K562 (cell line): ENCODE measurements around the gene SLC35G2. TPM values are rescaled to one million over a fixed set of nuclear protein-coding genes. Genes with fewer than 3 reads are reported as not detected.
A peak's percentile ranks its signal among the peaks of the same experiment; 100 is the strongest.
"Not testable (repeated sequence)": the region's sequence is repeated elsewhere in the genome, so short reads cannot be mapped to it uniquely, and the experiment has no call there.

Experiments
- ATAC-seq: fragments of 200-7000 bp; cut with Tn5 transposase; 3 replicates; pipeline ENCODE4 v1.9.1; 2020; ENCODE audit warnings: moderate library complexity
- BruUV-seq: library from RNA; stranded (reverse); fragments of 400-500 nt; replicated peaks from 2 replicates; lab custom pipeline; 2021; lab: Mats Ljungman, UMichigan
- CTCF ChIA-PET: fragments of 300-600 bp; formaldehyde crosslinking; extraction: SDS; loops from one replicate; lab custom pipeline; 2021; ENCODE audit warnings: low intra/inter-chr PET ratio; lab: Yijun Ruan, JAX
- POLR2A ChIA-PET: fragments of 300-600, 350-650 bp; sonication (Branson Sonifier 250); formaldehyde crosslinking; extraction: SDS; loops from one replicate; lab custom pipeline; 2021; ENCODE audit warnings: antibody characterized with exemption, inconsistent platforms; lab: Yijun Ruan, JAX
- DNase-seq, 4 experiments: peaks; one replicate each; pipeline versions ENCODE4 v3.0.0 to v3.0.0-alpha.2; 2011 to 2018; ENCODE audit warnings: low spot score in 3 of 4, mixed read lengths in 3 of 4; ENCODE audit errors: extremely low read depth in 1 of 4
- FAIRE-seq: peaks from 2 replicates; lab custom pipeline; 2011; peaks lifted over from hg19 to GRCh38; lab: Jason Lieb, UNC
- H2AFZ ChIP-seq: 2 replicates; pipeline ENCODE4 v1.6.0; 2011; ENCODE audit warnings: low read depth, low read length, control low read depth, inconsistent platforms
- H3K27ac ChIP-seq: fragments of 200-600 bp; 3 replicates; pipeline ENCODE4 v1.8.0; 2011; ENCODE audit warnings: low read depth, mild to moderate bottlenecking, control low read depth, inconsistent platforms, low read length, moderate library complexity, mixed read lengths; ENCODE audit errors: extremely low read depth
- H3K27me3 ChIP-seq, 2 experiments: fragments of 300-600 bp in 1 of 2; 2 replicates in 1 of 2; 3 replicates in 1 of 2; pipeline versions ENCODE4 v1.6.0 to v1.8.0; 2011; ENCODE audit warnings: inconsistent platforms in 2 of 2, low read length in 2 of 2, mild to moderate bottlenecking in 1 of 2, mixed read lengths in 1 of 2, moderate library complexity in 1 of 2; ENCODE audit not compliant: control insufficient read depth in 2 of 2, insufficient read depth in 2 of 2
- H3K36me3 ChIP-seq: fragments of 300-600 bp; 3 replicates; pipeline ENCODE4 v1.8.0; 2011; ENCODE audit warnings: mild to moderate bottlenecking, low read length, inconsistent platforms; ENCODE audit not compliant: control insufficient read depth, insufficient read depth
- H3K4me1 ChIP-seq, 2 experiments: fragments of 200-600 bp in 1 of 2; replicated peaks in 1 of 2; 2 replicates in 1 of 2; 3 replicates in 1 of 2; pipeline versions ENCODE4 v1.5.1 to v1.8.0; 2011; ENCODE audit warnings: inconsistent platforms in 2 of 2, low read length in 2 of 2, mild to moderate bottlenecking in 1 of 2, mixed read lengths in 1 of 2, moderate library complexity in 1 of 2; ENCODE audit not compliant: control insufficient read depth in 2 of 2, insufficient read depth in 2 of 2
- H3K4me2 ChIP-seq: 2 replicates; pipeline ENCODE4 v1.6.1; 2011; ENCODE audit warnings: low read length, control low read depth, inconsistent platforms, mixed read lengths; ENCODE audit not compliant: insufficient read depth
- H3K4me3 ChIP-seq: fragments of 200-600 bp; sonication (generic), shearing (Covaris generic); 2 replicates; pipeline ENCODE4 v1.5.1; 2016; ENCODE audit warnings: control low read depth, inconsistent platforms
- H3K79me2 ChIP-seq: fragments of 200-600 bp; 3 replicates; pipeline ENCODE4 v1.8.0; 2011; ENCODE audit warnings: low read length, inconsistent platforms; ENCODE audit not compliant: control insufficient read depth, insufficient read depth
- H3K9ac ChIP-seq, 2 experiments: 2 replicates each; pipeline versions ENCODE4 v1.6.0 to v1.6.1; 2011; ENCODE audit warnings: low read depth in 2 of 2, low read length in 2 of 2, control low read depth in 1 of 2, inconsistent platforms in 1 of 2, mild to moderate bottlenecking in 1 of 2, mixed read lengths in 1 of 2; ENCODE audit not compliant: insufficient read depth in 1 of 2
- H3K9me1 ChIP-seq: one replicate; pipeline ENCODE4 v1.6.0; 2011; ENCODE audit warnings: inconsistent platforms, mild to moderate bottlenecking, low read length, moderate library complexity; ENCODE audit not compliant: control insufficient read depth, insufficient read depth
- H3K9me3 ChIP-seq: replicated peaks from 2 replicates; pipeline ENCODE4 v1.5.1; 2011; ENCODE audit warnings: low read depth, low read length, inconsistent platforms; ENCODE audit not compliant: control insufficient read depth, insufficient read depth
- H4K20me1 ChIP-seq: replicated peaks from 2 replicates; pipeline ENCODE4 v1.6.1; 2011; ENCODE audit warnings: low read length, inconsistent platforms, mixed read lengths; ENCODE audit not compliant: control insufficient read depth, insufficient read depth
- CHD2 ChIP-seq: IDR thresholded peaks from 2 replicates; pipeline ENCODE4 v1.6.1; 2011; ENCODE audit warnings: low read depth, low read length
- GTF2F1 ChIP-seq: IDR thresholded peaks from 2 replicates; pipeline ENCODE4 v1.6.1; 2011; ENCODE audit warnings: low read depth, low read length, improper control_type of control experiment
- NR2C2 ChIP-seq, 2 experiments: fragments of 200-800 bp in 1 of 2; sonication (Bioruptor generic) in 1 of 2; sonication (generic) in 1 of 2; formaldehyde crosslinking in 1 of 2; IDR thresholded peaks; 2 replicates each; pipeline versions ENCODE4 v1.6.1 to v1.8.0; 2016 to 2022; ENCODE audit warnings: mild to moderate bottlenecking in 1 of 2, missing compliant biosample characterization in 1 of 2, missing genetic modification characterization in 1 of 2, missing genetic modification reagents in 1 of 2
- SPI1 ChIP-seq: IDR thresholded peaks from 2 replicates; pipeline ENCODE4 v1.6.1; 2011; ENCODE audit warnings: low read depth, low read length, control low read depth, borderline replicate concordance
- WGBS: fragments of 100-300 bp; shearing (Covaris generic); methylation state at CpG from one replicate; pipeline ENCODE4 v1.1.6; 2016; ENCODE audit warnings: low coverage, mixed read lengths; ENCODE audit not compliant: insufficient coverage; ENCODE audit errors: missing lambda C conversion rate; 5-methylcytosine and 5-hydroxymethylcytosine counted together
- in situ Hi-C: fragments of 300-500 bp; cut with MboI; formaldehyde crosslinking; loops from 4 replicates; pipeline ENCODE4 v1.15.0; 2018; ENCODE audit warnings: inconsistent platforms, mixed read lengths
- intact Hi-C: fragments of 100-400 bp; cut with micrococcal nuclease; formaldehyde crosslinking; loops from 2 replicates; pipeline ENCODE4 v1.14.2; 2022
- polyA plus RNA-seq, 8 experiments: library from polyadenylated mRNA; depleted of rRNA in 4 of 8; stranded (reverse) in 5 of 8; unstranded in 3 of 8; fragments of >200 nt; fragmentation: Nextera tagmentation in 2 of 8; fragmentation: Illumina TruSeq in 1 of 8; extraction: Ambion mirVana in 2 of 8; extraction: Trizol in 1 of 8; gene quantifications; 2 replicates each; pipeline versions ENCODE4 v1.2.1 to v1.2.3, GENCODE V29; 2011 to 2014; ENCODE audit warnings: inconsistent platforms in 1 of 8, missing spikeins in 1 of 8
- total RNA-seq, 7 experiments: library from RNA; depleted of rRNA in 6 of 7; stranded (reverse); fragments of >200 nt in 6 of 7; fragmentation: Illumina TruSeq in 2 of 7; extraction: Trizol in 2 of 7; gene quantifications; 2 replicates each; pipeline versions ENCODE4 v1.2.1 to v1.2.3, GENCODE V29; 2011 to 2021; ENCODE audit warnings: low replicate concordance in 1 of 7
- TF ChIP-seq, protein P1 (sequence below), 2 experiments: fragments of 450-650 bp in 1 of 2; sonication (generic) in 1 of 2; formaldehyde crosslinking in 1 of 2; IDR thresholded peaks in 1 of 2; conservative IDR thresholded peaks in 1 of 2; 2 replicates each; pipeline versions ENCODE4 v1.6.1 to v1.8.1; 2016 to 2023; ENCODE audit warnings: mild to moderate bottlenecking in 2 of 2, moderate library complexity in 2 of 2, inconsistent platforms in 1 of 2, missing genetic modification reagents in 1 of 2

Gene SLC35G2
- total and polyA plus RNA-seq, 9 of the 15 experiments (the other 6 are each of a cell fraction or from before 2014, with no cell fraction given), result 2.6 to 5.9 (median 3.2) TPM

DNA sequence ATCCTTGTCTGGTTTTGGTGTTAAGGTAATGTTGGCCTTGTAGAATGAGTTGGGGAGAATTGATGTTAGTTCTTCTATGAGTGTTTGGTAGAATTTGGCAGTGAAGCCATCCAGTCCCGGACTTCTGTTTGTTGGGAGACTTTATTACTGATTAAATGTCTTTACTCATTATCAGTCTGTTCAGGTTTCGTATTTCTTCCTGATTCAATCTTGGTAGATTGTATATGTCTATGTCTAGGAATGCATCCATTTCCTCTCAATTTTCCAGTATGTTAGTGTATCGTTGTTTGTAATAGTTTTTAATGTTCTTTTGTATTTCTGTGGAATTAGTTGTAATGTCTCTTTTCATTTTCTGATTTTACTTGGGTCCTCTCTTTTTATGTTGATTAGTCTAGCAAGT, 82.5 kb downstream of the SLC35G2 start (continued):
- TF ChIP-seq, protein P1, sequence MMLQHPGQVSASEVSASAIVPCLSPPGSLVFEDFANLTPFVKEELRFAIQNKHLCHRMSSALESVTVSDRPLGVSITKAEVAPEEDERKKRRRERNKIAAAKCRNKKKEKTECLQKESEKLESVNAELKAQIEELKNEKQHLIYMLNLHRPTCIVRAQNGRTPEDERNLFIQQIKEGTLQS (IDR thresholded peaks at IDR 0.05), result no peak
- TF ChIP-seq, protein P1 (CRISPR knock-in tag; conservative IDR thresholded peaks at IDR 0.05), result no peak
- no peak for TF ChIP-seq GTF2F1
- no peak for TF ChIP-seq NR2C2 (CRISPR knock-in tag; IDR thresholded peaks at IDR 0.05)
- no peak for TF ChIP-seq NR2C2 (tag; IDR thresholded peaks at IDR 0.05)
- no peak for TF ChIP-seq CHD2

DNA sequence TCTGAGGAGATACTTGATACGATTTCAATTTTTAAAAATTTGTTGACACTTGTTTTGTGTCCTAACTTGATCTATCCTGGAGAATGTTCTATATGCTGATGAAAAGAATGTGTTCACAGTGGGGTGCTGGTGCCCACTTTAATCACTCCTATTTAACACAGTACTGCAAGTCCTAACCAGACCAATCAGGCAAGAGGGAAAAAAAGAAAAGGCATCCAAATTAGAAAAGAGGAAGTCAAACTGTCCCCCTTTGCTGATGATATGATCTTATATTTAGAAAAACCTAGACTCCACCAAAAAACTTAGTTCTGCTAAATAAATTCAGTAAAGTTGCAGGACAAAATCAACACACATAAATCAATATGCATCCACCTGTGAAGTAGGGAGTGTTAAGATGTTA, 83.6 kb downstream of the SLC35G2 start:
- H2AFZ ChIP-seq, H3K27me3 ChIP-seq, DNase-seq, H3K36me3 ChIP-seq, CTCF ChIA-PET, in situ Hi-C loops, ATAC-seq, H3K9ac ChIP-seq, H3K27ac ChIP-seq, H3K4me2 ChIP-seq, H3K9me3 ChIP-seq, H3K4me3 ChIP-seq, BruUV-seq, H3K9me1 ChIP-seq, intact Hi-C loops: not testable (repeated sequence)
- WGBS, result 0% methylated on average over 1 of the region's 1 CpG
- peaks cover 79% of the 10 kb centered on the region for H3K79me2 ChIP-seq
- peaks cover 17% of the 10 kb centered on the region for H4K20me1 ChIP-seq
- peaks cover 10 to 37% of the 10 kb centered on the region in 2 experiments; a peak in 4 of 5 replicates for H3K4me1 ChIP-seq
- peak; percentile 85 for TF ChIP-seq SPI1
- FAIRE-seq, result peak; percentile 56
- POLR2A ChIA-PET, result interaction anchor here (0.9 kb wide), 1 partner anchor 55 kb away, joined by 4 read pairs; the partner anchor contains the start of gene IL20RB
